ENCODE measurements around the gene NDUFC2.

The NDUFC2 gene

DNA sequence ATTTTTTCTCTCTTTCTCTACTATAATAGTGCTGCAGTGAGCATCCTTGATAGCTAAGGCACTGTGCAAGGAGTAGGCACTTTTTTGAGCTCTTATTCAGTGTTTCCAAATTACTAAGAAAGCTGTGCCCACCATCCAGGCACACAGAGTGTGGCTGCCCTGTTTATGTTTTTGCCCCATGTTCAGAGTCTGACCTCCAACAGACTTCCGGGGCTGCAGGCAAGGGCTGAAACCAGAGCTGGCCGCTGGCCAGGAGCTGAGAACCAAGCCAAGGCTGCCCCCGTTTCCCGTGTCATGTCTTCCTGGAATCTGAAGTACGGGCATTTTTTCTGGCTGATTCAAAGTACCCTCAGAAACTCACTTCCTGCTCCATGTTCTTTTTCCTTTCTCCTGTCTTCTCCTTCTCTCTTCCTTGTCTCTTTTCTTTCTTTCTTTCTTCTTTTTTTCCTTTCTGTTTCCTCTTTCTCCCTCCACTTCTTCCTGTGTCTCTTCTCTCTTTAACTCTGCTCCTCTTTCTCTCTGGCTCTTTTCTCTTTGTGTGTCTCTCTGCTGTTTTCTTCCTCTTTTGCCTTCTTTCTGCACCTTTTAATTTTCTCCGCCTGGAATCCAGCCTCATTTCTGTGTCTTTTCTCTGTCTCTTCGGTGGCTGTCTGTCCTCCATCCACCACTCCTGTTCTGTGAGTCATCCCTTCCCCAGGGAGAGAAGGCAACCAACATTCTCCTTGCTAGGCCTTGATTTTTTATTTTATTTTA lies 39.6 kb downstream of the NDUFC2 start:
- Histone ChIP-seq H3K4me3 (ENCODE audit: low read depth, low read length, poor library complexity, severe bottlenecking) (peak overlapping the region; percentile 19), H3K4me1 (ENCODE audit: insufficient read depth, low read length, severe bottlenecking) (peaks cover 19% of the 10 kb centered on the region), H3F3A (ENCODE audit: insufficient read depth, low read length) (no peaks in the 10 kb centered on the region), H3K27ac (ENCODE audit: low read depth, low read length, poor library complexity, severe bottlenecking) (peak overlapping the region; percentile 60), H3K4me2 (ENCODE audit: low read length) (peak overlapping the region; percentile 37), H2AFZ (ENCODE audit: low read length) (peak overlapping the region; percentile 44), H3K36me3 (ENCODE audit: insufficient read depth, low read length) (no peaks in the 10 kb centered on the region), H3K27me3 (ENCODE audit: insufficient read depth, low read length) (no peaks in the 10 kb centered on the region), H3K9ac (ENCODE audit: low read length) (peak overlapping the region; percentile 24; the same call in 1 of the 2 replicates), H3K79me2 (ENCODE audit: insufficient read depth, low read length) (no peaks in the 10 kb centered on the region), H3K9me3 (ENCODE audit: low read length) (no peaks in the 10 kb centered on the region), H3K9me2 (ENCODE audit: low read depth, low read length) (no peaks in the 10 kb centered on the region), H4K20me1 (ENCODE audit: insufficient read depth, low read length) (no peaks in the 10 kb centered on the region)
- TF ChIP-seq EZH2 (IDR thresholded peaks at IDR 0.05; ENCODE audit: borderline replicate concordance, low read length) = no peak
- TF ChIP-seq, protein P1, sequence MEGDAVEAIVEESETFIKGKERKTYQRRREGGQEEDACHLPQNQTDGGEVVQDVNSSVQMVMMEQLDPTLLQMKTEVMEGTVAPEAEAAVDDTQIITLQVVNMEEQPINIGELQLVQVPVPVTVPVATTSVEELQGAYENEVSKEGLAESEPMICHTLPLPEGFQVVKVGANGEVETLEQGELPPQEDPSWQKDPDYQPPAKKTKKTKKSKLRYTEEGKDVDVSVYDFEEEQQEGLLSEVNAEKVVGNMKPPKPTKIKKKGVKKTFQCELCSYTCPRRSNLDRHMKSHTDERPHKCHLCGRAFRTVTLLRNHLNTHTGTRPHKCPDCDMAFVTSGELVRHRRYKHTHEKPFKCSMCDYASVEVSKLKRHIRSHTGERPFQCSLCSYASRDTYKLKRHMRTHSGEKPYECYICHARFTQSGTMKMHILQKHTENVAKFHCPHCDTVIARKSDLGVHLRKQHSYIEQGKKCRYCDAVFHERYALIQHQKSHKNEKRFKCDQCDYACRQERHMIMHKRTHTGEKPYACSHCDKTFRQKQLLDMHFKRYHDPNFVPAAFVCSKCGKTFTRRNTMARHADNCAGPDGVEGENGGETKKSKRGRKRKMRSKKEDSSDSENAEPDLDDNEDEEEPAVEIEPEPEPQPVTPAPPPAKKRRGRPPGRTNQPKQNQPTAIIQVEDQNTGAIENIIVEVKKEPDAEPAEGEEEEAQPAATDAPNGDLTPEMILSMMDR (IDR thresholded peaks at IDR 0.05; ENCODE audit: low read length) = no peak

DNA sequence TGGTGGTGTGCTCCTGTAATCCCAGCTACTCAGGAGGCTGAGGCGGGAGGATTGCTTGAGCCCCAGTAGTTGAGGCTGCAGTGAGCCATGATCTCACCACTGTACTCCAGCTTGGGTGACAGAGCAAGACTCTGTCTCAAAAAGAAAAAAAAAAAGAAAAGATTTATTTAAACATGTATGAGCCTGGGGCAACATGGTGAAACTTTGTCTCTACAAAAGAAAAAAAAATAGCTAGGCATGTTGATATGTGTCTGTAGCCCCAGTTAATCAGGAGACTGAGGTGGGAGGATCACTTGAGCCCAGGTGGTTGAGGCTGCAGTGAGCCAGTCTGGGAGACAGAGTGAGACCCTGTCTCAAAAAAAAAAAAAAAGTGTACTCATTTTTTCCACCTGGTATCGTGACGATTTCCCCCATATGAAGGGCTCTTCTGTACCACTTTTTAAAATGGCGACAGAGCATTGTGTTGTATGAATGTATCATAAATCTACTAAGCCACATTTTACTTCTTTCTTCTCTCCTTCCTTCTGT lies 40.2 kb downstream of the NDUFC2 start:
- Histone ChIP-seq H3K4me2 (ENCODE audit: low read length) (peak overlapping the region; percentile 37), H3K9ac (ENCODE audit: low read length) (peak overlapping the region; percentile 24; the same call in 1 of the 2 replicates), H3K4me1 (ENCODE audit: insufficient read depth, low read length, severe bottlenecking) (peaks cover 20% of the 10 kb centered on the region), H3K9me3 (ENCODE audit: low read length) (no peaks in the 10 kb centered on the region), H3K79me2 (ENCODE audit: insufficient read depth, low read length) (no peaks in the 10 kb centered on the region), H2AFZ (ENCODE audit: low read length) (peak overlapping the region; percentile 44), H3K27ac (ENCODE audit: low read depth, low read length, poor library complexity, severe bottlenecking) (peak overlapping the region; percentile 60), H3F3A (ENCODE audit: insufficient read depth, low read length) (no peaks in the 10 kb centered on the region), H4K20me1 (ENCODE audit: insufficient read depth, low read length) (no peaks in the 10 kb centered on the region), H3K27me3 (ENCODE audit: insufficient read depth, low read length) (no peaks in the 10 kb centered on the region), H3K9me2 (ENCODE audit: low read depth, low read length) (no peaks in the 10 kb centered on the region), H3K36me3 (ENCODE audit: insufficient read depth, low read length) (no peaks in the 10 kb centered on the region), H3K4me3 (ENCODE audit: low read depth, low read length, poor library complexity, severe bottlenecking) (peak overlapping the region; percentile 19)
- TF ChIP-seq EZH2 (IDR thresholded peaks at IDR 0.05; ENCODE audit: borderline replicate concordance, low read length) = no peak

DNA sequence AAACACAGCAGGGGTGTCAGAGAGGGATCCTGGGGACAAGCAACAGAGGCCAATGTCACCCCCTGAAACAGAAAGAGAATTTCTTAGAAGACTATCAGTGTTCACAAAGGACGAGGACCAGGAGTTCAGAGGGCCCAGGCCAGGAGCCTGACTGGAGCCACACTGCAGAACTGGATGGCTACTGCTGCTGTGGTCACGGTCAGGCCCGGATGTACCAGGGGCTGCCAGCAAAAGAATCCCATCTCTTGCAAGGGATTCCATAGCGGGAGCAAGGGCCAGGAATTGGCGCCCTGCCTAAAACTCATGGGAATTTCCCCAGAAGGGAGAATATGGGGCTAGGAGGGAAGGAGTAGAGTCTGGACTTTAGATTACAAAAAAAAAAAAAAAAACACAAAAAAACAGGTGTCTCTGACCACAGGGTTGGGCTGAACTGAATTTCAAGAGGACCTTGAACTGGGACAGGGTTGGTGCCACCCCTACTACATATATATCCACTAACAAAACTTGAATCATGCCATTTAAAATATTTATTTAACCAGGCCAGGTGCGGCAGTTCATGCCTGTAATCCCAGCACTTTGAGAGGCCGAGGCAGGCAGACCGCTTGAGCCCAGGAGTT lies 40.9 kb downstream of the NDUFC2 start:
- no peak overlapping the region for H3K4me2 ChIP-seq (ENCODE audit: low read length)
- no peaks in the 10 kb centered on the region for H3K9me3 ChIP-seq (ENCODE audit: low read length)
- no peak overlapping the region for H2AFZ ChIP-seq (ENCODE audit: low read length)
- TF ChIP-seq EZH2 (IDR thresholded peaks at IDR 0.05; ENCODE audit: borderline replicate concordance, low read length) = no peak
- TF ChIP-seq, protein P1 (IDR thresholded peaks at IDR 0.05; ENCODE audit: low read length) = no peak
- no peaks in the 10 kb centered on the region for H3K9me2 ChIP-seq (ENCODE audit: low read depth, low read length)
- H3F3A ChIP-seq (ENCODE audit: insufficient read depth, low read length) = no peaks in the 10 kb centered on the region
- H3K27me3 ChIP-seq (ENCODE audit: insufficient read depth, low read length) = no peaks in the 10 kb centered on the region
- no peak overlapping the region for H3K4me3 ChIP-seq (ENCODE audit: low read depth, low read length, poor library complexity, severe bottlenecking)
- H4K20me1 ChIP-seq (ENCODE audit: insufficient read depth, low read length) = no peaks in the 10 kb centered on the region
- H3K36me3 ChIP-seq (ENCODE audit: insufficient read depth, low read length) = no peaks in the 10 kb centered on the region
- H3K4me1 ChIP-seq (ENCODE audit: insufficient read depth, low read length, severe bottlenecking) = peaks cover 24% of the 10 kb centered on the region
- no peaks in the 10 kb centered on the region for H3K79me2 ChIP-seq (ENCODE audit: insufficient read depth, low read length)
- no peak overlapping the region for H3K9ac ChIP-seq (ENCODE audit: low read length)
- peak overlapping the region; percentile 60 for H3K27ac ChIP-seq (ENCODE audit: low read depth, low read length, poor library complexity, severe bottlenecking)
